ENCODE results near the gene SOD3. TPM values are rescaled to one million over a fixed set of nuclear protein-coding genes. Genes with fewer than 3 reads are reported as not detected.

The SOD3 gene
- total RNA-seq, 1 donor from 2014 or later = 0.75 TPM

DNA sequence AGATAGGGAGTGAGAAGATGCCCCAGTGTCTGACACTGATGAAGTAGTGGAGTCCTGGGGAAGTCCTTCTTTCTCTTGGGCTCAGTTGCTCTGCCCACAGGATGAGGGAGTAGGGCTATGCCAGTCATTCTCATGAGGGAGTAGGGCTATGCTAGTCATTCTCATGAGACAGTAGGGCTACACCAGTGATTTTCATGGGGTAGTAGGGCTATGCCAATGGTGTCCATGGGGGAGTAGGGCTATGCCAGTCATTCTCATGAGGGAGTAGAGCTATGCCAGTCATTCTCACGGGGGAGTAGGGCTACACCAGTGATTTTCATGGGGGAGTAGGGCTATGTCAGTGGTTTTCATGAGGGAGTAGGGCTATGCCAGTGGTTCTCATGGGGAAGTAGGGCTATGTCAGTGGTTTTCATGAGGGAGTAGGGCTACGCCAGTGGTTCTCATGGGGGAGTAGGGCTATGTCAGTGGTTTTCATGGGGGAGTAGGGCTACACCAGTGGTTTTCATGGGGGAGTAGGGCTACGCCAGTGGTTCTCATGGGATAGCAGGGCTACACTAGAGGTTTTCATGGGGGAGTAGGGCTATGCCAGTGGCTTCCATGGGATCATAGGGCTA, 43.3 kb upstream of the SOD3 start:
- no peak overlapping the region for H3K4me3 ChIP-seq (ENCODE audit: low read depth, low read length)
- TF ChIP-seq, protein P1, sequence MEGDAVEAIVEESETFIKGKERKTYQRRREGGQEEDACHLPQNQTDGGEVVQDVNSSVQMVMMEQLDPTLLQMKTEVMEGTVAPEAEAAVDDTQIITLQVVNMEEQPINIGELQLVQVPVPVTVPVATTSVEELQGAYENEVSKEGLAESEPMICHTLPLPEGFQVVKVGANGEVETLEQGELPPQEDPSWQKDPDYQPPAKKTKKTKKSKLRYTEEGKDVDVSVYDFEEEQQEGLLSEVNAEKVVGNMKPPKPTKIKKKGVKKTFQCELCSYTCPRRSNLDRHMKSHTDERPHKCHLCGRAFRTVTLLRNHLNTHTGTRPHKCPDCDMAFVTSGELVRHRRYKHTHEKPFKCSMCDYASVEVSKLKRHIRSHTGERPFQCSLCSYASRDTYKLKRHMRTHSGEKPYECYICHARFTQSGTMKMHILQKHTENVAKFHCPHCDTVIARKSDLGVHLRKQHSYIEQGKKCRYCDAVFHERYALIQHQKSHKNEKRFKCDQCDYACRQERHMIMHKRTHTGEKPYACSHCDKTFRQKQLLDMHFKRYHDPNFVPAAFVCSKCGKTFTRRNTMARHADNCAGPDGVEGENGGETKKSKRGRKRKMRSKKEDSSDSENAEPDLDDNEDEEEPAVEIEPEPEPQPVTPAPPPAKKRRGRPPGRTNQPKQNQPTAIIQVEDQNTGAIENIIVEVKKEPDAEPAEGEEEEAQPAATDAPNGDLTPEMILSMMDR (IDR thresholded peaks at IDR 0.05; ENCODE audit: insufficient read depth, low read length, poor library complexity, severe bottlenecking) = no peak
- no peaks in the 10 kb centered on the region for H3K36me3 ChIP-seq (ENCODE audit: control insufficient read depth, insufficient read depth, low read length)
- no peaks in the 10 kb centered on the region for H3K27me3 ChIP-seq (ENCODE audit: control insufficient read depth, insufficient read depth, low read length)
- no peak for DNase-seq (ENCODE audit: low read depth)

DNA sequence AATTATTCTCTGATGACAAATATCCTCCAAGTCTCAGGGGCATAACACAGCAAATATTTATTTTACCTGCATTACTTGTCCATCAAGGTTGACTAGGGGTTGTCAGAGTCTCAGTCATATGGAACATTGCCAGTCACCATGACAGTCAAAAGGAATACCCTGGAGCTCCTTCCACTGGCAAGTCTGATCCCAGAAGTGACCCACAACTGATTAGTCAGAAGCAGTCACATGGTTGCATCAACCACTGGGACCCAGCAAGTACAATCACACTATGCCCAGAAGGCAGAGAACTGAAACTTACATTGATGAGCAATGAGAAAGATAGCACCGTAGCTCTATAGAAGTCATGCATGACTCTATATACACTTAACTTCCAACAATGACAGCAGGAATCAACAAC, 41.9 kb upstream of the SOD3 start:
- Histone ChIP-seq H3K27me3 (ENCODE audit: control insufficient read depth, insufficient read depth, low read length) (no peaks in the 10 kb centered on the region), H3K4me3 (ENCODE audit: low read depth, low read length) (no peak overlapping the region), H3K36me3 (ENCODE audit: control insufficient read depth, insufficient read depth, low read length) (no peaks in the 10 kb centered on the region)
- peak; percentile 65 for DNase-seq (ENCODE audit: low read depth)
- TF ChIP-seq, protein P1 (IDR thresholded peaks at IDR 0.05; ENCODE audit: insufficient read depth, low read length, poor library complexity, severe bottlenecking) = no peak

DNA sequence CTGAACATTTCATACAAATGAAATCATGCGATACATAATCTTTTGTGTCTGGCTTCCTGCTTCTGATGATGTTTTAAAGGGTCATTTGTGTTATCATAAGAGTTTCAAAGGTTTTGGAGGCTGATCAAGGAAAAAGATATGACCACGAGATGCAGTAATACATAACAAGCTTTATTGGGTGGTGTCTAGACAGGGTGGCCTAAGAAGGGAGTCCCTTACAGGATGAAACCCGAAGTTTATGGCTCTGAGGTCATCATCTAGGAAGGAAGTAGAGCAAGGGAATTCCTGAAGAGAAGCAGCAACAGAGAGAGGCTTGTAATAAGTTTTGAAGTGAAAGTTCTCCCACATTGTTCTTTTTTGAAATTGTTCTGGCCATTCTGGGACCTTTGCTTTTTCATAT, 40.8 kb upstream of the SOD3 start:
- H3K4me3 ChIP-seq (ENCODE audit: low read depth, low read length) = no peak overlapping the region
- DNase-seq (ENCODE audit: low read depth) = no peak
- no peaks in the 10 kb centered on the region for H3K36me3 ChIP-seq (ENCODE audit: control insufficient read depth, insufficient read depth, low read length)
- TF ChIP-seq, protein P1 (IDR thresholded peaks at IDR 0.05; ENCODE audit: insufficient read depth, low read length, poor library complexity, severe bottlenecking) = no peak
- no peaks in the 10 kb centered on the region for H3K27me3 ChIP-seq (ENCODE audit: control insufficient read depth, insufficient read depth, low read length)

DNA sequence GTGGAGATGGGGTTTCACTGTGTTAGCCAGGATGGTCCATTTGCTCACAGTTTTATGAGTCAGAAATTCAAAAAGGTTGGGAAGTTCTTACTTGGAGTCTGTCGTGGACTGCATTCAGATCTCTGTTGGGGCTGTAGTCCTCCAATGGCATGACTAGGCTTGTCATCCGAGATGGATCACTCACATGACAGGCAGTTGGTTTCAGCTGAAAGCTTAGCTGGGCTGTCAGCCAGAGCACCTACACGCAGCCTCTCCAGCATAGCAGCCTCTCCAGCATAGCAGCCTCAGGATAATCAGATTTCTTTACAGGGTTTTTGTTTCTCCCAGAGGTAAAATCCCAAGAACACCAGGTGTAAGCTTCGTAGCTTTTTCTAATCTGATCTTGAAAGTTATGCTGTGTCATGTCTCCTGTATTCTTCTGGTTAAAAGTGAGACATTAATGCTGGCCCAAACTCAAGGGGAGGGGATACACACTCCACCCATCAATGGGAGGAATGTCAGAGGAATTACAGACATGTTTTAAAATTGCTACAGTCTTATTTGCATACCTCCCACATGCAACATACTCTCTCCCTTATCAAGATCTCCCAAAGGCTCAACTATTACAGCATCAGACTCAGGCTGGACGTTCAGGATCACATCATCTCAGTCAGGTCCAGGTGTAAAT, 31.6 kb upstream of the SOD3 start:
- H3K36me3 ChIP-seq (ENCODE audit: control insufficient read depth, insufficient read depth, low read length) = no peaks in the 10 kb centered on the region
- no peak overlapping the region for H3K4me3 ChIP-seq (ENCODE audit: low read depth, low read length)
- H3K27me3 ChIP-seq (ENCODE audit: control insufficient read depth, insufficient read depth, low read length) = no peaks in the 10 kb centered on the region
- TF ChIP-seq, protein P1 (IDR thresholded peaks at IDR 0.05; ENCODE audit: insufficient read depth, low read length, poor library complexity, severe bottlenecking) = no peak
- peak; percentile 69 for DNase-seq (ENCODE audit: low read depth)

DNA sequence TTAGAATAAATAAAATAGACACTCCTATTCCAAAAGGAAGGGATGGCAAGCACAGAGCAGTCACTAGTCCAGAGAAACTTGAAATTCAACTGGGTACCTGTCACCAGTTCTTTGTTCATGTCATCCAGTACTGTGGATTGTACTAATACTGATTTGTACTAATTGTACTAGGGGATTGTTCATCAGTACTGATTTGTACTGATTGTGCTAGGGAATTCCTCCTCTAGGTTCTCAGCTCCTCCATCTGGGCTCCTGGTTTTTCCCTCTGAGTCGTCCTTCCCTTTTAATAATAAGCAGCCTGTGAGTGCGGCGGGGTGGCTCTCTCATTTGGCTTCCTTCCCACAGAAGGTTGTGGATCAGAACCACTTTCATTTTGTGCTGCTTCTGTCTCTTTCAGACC, 31.0 kb upstream of the SOD3 start:
- DNase-seq (ENCODE audit: low read depth) = no peak
- Histone ChIP-seq H3K27me3 (ENCODE audit: control insufficient read depth, insufficient read depth, low read length) (no peaks in the 10 kb centered on the region), H3K4me3 (ENCODE audit: low read depth, low read length) (no peak overlapping the region), H3K36me3 (ENCODE audit: control insufficient read depth, insufficient read depth, low read length) (no peaks in the 10 kb centered on the region)
- TF ChIP-seq, protein P1 (IDR thresholded peaks at IDR 0.05; ENCODE audit: insufficient read depth, low read length, poor library complexity, severe bottlenecking) = no peak
